H1 (cell line): ENCODE results near the gene TRAPPC6A.

Experiments
- HDAC6 ChIP-seq: IDR thresholded peaks from one replicate; pipeline ENCODE4 v1.7.1; 2012; ENCODE audit warnings: low read depth, mild to moderate bottlenecking, inconsistent platforms, low read length, moderate library complexity
- JUND ChIP-seq: IDR thresholded peaks from 2 replicates; pipeline ENCODE4 v1.6.1; 2011; ENCODE audit warnings: mild to moderate bottlenecking, improper control_type of control experiment, low read length
- POLR2A ChIP-seq, 2 experiments: IDR thresholded peaks; 1 replicate in 1 of 2; 2 replicates in 1 of 2; pipeline ENCODE4 v1.6.1; 2011; ENCODE audit warnings: low read depth in 2 of 2, low read length in 2 of 2, mild to moderate bottlenecking in 2 of 2; ENCODE audit errors: control extremely low read depth in 1 of 2
- RAD21 ChIP-seq, 2 experiments: IDR thresholded peaks in 1 of 2; conservative IDR thresholded peaks in 1 of 2; 2 replicates each; pipeline ENCODE4 v1.6.1; 2011; ENCODE audit warnings: low read depth in 2 of 2, low read length in 2 of 2, improper control_type of control experiment in 1 of 2, inconsistent platforms in 1 of 2, mild to moderate bottlenecking in 1 of 2, moderate library complexity in 1 of 2
- RFX5 ChIP-seq: IDR thresholded peaks from 2 replicates; pipeline ENCODE4 v1.6.1; 2011; ENCODE audit warnings: low read depth, low read length, improper control_type of control experiment, borderline replicate concordance
- SP1 ChIP-seq: IDR thresholded peaks from 2 replicates; pipeline ENCODE4 v1.6.1; 2011; ENCODE audit warnings: low read depth, low read length
- TF ChIP-seq, protein P1 (sequence below), 3 experiments: IDR thresholded peaks; 1 replicate in 2 of 3; 2 replicates in 1 of 3; pipeline versions ENCODE4 v1.5.1 to v1.6.1; 2011; ENCODE audit warnings: low read length in 3 of 3, mild to moderate bottlenecking in 3 of 3, inconsistent platforms in 2 of 3, low read depth in 1 of 3, moderate library complexity in 1 of 3; ENCODE audit not compliant: insufficient read depth in 1 of 3; ENCODE audit errors: control extremely low read depth in 1 of 3
- TF ChIP-seq, protein P2 (sequence below): IDR thresholded peaks from 2 replicates; pipeline ENCODE4 v1.6.1; 2012; ENCODE audit warnings: inconsistent platforms

DNA sequence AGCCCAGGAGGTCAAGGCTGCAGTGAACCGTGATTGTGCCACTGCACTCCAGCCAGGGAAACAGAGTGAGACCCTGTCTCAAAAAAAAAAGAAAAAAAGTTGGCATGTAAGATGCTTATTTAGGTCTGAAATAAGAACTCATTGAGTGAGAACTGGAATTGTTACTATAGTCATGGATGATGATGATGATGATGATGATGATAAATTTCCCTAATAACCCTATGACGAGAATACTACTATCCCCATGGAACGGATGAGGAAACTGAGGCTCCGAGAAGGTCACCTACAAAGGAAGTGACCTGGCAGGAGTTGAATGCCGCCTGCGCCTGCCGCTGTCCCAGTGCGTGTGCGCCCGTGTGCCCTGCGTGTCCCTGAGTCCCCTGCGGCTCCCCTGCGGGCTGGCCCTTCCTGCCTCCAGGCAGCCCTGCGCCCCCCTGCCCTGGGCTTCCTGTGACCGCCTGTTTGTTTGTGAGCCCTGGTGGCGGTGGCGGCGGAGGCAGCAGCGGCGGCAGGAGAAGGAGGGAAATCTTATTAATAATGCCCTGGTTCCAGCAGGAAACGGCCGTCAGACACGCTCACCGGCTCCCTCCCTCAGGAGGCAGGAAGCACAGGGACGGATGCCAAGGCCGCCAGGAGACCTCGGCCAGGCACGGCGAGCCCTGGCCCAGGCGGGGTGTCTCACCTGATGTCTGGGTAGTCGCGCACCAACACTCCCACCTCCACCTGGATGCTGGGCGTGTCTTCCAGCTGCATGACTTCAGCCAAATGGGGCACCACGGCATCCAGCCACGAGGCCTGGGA is 37.6 kb upstream of the TRAPPC6A start:
- TF ChIP-seq, protein P1, sequence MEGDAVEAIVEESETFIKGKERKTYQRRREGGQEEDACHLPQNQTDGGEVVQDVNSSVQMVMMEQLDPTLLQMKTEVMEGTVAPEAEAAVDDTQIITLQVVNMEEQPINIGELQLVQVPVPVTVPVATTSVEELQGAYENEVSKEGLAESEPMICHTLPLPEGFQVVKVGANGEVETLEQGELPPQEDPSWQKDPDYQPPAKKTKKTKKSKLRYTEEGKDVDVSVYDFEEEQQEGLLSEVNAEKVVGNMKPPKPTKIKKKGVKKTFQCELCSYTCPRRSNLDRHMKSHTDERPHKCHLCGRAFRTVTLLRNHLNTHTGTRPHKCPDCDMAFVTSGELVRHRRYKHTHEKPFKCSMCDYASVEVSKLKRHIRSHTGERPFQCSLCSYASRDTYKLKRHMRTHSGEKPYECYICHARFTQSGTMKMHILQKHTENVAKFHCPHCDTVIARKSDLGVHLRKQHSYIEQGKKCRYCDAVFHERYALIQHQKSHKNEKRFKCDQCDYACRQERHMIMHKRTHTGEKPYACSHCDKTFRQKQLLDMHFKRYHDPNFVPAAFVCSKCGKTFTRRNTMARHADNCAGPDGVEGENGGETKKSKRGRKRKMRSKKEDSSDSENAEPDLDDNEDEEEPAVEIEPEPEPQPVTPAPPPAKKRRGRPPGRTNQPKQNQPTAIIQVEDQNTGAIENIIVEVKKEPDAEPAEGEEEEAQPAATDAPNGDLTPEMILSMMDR (IDR thresholded peaks at IDR 0.05; ENCODE audit: control extremely low read depth in 1 of 3, insufficient read depth in 1 of 3, low read depth in 1 of 3, low read length in 3 of 3) = no peak
- TF ChIP-seq HDAC6 = no peak
- TF ChIP-seq, protein P2, sequence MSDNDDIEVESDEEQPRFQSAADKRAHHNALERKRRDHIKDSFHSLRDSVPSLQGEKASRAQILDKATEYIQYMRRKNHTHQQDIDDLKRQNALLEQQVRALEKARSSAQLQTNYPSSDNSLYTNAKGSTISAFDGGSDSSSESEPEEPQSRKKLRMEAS = peak; percentile 49; the same call in 1 of the 2 replicates
- TF ChIP-seq RFX5 = no peak
- no peak for TF ChIP-seq JUND
- no peak for TF ChIP-seq RAD21 (IDR thresholded peaks at IDR 0.05 in 1 of 2, conservative IDR thresholded peaks at IDR 0.05 in 1 of 2; ENCODE audit: low read depth in 2 of 2, low read length in 2 of 2)
- TF ChIP-seq POLR2A (IDR thresholded peaks at IDR 0.05; ENCODE audit: control extremely low read depth in 1 of 2, low read depth in 2 of 2, low read length in 2 of 2) = no peak
- no peak for TF ChIP-seq SP1
